NCI-H1694 treated with DMSO at 0.1 percent for 48 hours (cell line): Measurements from ENCODE around the gene CFL1.
A peak's percentile ranks its signal among the peaks of the same experiment; 100 is the strongest.
"Not testable (repeated sequence)": the region's sequence is repeated elsewhere in the genome, so short reads cannot be mapped to it uniquely, and the experiment has no call there.

Source experiments
- DNase-seq: peaks from one replicate; lab custom pipeline; 2025; lab: John Stamatoyannopoulos, UW

Gene CFL1

DNA sequence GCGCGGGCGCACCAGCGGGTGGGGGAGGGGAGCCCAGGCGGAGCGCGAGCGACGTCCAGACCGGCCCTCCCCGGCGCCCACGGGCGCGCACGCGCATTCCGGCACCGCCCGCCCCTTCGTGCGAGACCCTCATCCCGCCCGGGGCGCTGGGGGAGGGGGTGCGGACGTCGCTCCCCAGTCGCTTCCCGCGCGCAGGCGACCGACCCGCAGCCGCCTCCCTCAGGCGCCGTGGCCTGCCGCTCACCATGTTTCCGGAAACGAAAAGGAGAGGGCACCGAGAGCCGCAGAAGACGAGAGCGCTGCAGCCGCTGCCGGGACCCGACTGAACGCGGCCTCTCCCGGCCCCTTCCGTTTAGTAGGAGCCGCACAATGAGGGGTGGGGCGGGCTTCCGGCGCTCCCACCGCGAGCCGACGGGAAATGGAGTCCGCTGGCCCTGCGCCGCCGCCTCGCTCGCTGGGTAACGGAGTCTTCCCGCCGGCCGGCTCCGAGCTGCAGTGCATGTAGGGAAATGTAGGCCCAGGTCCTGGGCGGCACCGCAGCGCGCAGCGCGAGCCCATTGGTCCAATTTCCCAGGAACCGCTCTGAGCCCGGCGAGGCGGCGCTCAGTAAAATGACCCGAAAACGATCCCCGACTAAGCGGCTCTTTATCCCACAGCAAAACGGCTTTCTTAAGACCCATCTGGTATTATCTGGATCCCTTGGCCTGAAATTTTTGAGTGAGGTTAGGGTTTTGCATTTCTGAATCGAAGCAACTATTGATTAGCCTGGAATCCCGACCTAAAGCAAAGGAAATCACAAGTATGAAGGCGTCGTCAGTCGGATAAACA, at the start of gene CFL1:
TSS of gene CFL1 (minus strand) at position 328 of the 828 bp plus-strand sequence. CDS start at position 247, 81 bp downstream.
- peak; percentile 91 for DNase-seq

GRCh38 chr11:65906602-65907001, 48.6 kb upstream of the CFL1 start:
- no peak for DNase-seq

DNA sequence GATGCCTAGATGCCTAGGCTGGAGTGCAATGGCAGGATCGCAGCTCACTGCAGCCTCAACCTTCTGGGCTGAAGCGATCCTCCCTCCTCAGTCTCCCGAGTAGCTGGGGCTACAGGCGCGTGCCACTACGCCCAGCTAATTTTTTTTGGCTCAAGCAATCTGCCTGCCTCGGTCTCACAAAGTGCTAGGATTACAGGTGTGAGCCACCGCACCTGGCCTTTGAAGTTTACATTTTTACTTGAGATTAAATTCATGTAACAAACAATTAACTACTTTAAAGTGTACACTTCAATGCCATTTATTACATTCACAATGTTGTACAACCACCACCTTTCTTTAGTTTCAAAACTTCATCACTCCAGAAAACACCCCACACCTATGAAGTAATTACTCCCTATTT, 45.7 kb upstream of the CFL1 start:
- no peak for DNase-seq

DNA sequence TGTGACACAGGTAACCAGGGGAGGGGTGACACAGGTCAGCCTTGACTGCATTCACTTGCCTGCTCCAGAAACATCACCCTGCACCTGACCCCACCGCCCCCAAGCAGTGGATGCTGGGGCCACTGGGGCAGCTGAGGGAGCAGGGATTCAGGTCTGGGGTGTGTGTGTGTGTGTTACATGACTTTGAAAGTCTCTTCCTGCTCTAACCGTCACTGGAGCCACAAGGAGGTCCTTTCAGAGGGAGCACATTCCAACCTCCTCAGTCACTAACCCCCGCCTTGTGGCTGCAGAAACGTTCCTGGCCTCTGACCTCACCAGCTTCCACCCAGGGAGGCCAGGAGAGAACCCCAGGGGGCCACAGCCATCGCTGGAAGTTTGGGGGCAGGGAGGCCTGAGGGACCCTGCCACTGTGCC, 45.1 kb upstream of the CFL1 start:
- DNase-seq: no peak

- DNase-seq: no peak
These were observed 42.9 kb upstream of the CFL1 start for GRCh38 chr11:65900899-65901180.

DNA sequence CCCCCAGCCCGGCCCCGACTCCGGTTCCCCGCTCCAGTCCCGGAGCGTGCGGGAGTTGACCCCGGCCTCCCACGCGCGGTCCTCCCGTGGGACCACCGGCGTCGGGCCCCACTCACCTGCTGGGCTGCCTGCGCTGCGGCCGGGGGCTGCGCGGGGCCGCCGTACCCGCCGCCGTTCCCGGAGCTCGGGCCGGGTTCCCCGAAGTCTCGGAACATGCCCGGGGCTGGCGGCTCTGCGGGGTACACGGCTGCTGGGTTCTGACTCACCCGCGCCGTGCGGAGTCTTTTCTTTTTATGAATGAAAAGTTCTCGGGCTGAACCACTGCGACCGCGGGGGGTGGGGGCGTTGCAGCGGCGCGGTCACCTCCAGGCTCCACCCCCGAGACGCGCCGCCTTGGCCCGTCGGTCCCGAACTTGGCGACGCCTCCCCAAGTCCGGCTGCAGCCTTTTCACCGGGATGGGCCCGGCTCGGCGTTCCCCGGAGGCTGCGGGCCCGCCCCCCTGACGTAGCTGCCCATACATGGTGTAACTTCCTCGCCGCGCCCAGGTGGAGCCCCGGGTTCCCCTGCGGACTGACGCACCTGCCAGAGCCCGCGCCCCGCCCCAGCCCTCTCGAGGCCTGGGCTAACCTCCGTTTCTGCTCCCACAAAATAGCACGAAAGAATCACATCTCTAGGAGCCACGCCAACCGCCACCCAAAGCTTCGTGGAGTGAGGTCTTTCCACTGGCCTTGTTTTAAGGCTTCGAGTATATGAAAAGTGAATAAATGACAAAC, 42.3 kb upstream of the CFL1 start, which contains the start of gene FOSL1:
TSS of gene FOSL1 (minus strand) at position 264 of the 774 bp plus-strand sequence. CDS start at position 215, 49 bp downstream.
- no peak for DNase-seq

GRCh38 chr11:65899356-65900124, 41.6 kb upstream of the CFL1 start:
- DNase-seq: no peak

DNA sequence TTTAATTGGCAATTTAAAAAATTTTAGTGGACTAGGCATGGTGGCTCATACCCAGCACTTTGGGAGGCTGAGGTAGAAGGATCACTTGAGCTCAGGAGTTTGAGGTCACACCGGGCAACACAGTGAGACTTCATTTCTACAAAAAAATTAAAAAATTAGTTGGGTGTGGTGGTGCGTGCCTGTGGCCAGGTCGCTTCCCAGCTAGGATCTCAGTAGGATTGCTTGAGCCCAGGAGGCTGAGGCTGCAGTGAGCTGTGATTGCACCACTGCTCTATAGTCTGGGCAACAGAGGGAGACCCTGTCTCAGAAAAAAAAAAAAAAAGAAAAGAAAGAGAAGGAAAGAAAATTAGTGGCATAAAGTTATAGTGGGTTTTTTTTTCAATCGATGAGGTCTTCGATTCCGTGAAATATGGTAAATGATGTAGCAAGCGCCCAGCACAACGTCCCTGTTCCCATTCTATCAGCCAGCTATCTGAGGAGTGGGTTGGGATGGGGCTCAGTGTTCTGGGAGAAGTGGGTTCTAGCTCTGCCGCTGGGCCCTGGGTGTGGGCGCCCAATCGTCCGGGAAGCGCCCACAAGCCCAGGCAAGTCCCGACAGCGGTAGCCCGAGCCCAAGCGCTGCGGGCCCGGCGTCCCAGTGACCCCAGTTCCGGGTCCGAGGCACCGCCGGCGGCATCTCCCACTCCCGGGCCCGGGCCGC, 40.8 kb upstream of the CFL1 start:
- DNase-seq: no peak

- no peak for DNase-seq
These were observed 39.1 kb upstream of the CFL1 start for GRCh38 chr11:65897020-65897471.

DNA sequence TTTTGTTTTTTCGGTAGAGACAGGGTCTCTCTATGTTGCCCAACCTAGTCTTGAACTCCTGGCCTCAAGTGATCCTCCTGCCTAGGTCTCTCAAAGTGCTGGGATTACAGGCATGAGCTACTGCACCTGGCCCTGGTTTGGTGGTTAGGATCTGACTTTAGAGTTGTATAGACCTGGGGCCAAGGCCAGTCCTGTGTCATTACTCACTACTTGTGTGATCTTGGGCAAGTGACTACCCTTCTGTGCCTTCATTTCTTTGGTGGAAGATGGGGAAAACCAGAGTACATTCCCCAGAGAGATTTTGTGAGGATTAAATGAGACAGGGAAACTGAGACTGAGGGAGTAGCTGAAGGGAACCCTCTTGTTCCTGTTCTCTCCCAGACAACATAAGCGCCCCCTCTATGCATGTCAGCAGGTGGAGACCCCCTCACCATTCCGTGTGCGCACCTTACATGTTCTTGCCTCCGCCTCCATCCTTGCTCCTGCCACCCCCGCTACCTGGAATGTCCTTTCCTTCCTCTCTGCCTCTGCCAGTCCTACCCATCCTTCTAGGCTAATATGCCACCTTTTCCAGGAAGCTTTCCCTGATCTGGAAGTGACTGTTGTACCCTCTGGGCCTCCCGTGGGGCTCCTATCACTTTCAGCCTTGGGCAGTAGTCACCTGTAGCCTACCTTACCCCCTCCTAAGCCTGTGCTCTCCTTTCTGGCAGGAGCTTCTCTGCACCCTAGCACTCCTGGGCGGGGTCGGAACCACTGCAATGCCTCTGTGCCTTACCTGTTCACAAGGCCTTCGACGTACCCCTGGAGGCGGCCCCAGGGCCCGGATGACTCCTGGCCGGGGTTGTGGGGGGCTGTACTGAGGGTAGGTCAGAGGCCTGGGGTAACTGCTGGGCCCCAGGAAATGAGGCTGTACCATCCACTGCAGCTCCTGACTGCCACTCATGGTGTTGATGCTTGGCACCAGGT, 38.3 kb upstream of the CFL1 start:
- DNase-seq: no peak

DNA sequence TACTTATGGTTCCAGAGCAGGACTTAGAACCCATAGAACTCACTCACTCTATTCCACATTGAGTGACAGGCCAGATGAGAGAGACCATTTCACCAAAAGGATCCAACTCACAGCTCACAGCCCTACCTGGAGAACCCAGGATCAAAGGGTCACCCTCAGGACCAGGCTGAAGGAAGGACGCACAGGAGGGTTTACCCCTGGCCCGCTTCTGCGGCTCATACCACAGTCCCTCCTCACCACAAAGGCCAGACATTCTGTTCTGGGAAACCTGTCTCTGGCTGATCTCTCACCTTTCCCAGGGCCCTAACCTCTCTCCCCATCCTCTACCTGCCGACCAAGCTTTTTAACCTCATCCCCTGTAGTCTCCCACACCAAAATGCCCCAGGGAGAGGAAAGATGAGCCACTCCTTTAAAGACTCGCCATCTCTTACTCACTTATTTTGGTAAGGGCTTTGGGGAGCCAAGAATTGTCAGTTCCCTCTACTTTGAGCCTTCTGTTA, 37.6 kb upstream of the CFL1 start:
- DNase-seq: no peak

DNA sequence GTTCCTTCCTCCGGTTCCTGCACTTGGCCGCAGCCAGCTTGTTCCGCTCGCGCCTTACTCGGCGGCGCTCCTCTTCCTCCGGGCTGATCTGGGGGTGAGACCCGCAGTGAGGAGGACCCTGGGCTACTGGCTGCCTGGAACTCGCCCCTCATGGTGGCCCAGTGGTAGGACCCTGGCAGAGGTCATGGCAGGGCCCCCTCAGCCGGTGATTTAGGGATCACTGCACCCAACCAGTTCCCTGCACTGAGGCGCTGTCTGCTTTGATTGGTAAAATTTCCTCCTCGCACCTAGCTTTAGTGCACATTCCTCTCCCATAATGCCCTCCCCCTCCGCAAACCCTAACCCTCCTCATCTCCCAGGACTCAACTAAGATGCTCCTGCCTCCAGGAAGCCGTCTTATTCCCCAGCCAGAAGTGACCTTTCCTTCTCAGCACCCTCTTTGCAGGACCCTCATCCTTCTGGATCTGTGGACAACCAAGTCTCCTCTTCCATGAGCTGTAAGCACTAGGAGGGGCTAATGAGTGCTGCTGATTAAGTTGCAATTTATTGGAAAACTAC, 36.1 kb upstream of the CFL1 start:
- DNase-seq: no peak

GRCh38 chr11:65892661-65893317, 34.8 kb upstream of the CFL1 start:
- no peak for DNase-seq

- not testable (repeated sequence) for DNase-seq
These were observed 34.2 kb upstream of the CFL1 start for GRCh38 chr11:65892137-65892540.

GRCh38 chr11:65891219-65892136, 33.5 kb upstream of the CFL1 start:
- no peak for DNase-seq

GRCh38 chr11:65890324-65891218, 32.6 kb upstream of the CFL1 start, which contains the start of gene CCDC85B:
Gene CCDC85B (plus strand): TSS chr11:65890673. CDS start chr11:65890784, 111 bp downstream.
- DNase-seq: peak; percentile 86

DNA sequence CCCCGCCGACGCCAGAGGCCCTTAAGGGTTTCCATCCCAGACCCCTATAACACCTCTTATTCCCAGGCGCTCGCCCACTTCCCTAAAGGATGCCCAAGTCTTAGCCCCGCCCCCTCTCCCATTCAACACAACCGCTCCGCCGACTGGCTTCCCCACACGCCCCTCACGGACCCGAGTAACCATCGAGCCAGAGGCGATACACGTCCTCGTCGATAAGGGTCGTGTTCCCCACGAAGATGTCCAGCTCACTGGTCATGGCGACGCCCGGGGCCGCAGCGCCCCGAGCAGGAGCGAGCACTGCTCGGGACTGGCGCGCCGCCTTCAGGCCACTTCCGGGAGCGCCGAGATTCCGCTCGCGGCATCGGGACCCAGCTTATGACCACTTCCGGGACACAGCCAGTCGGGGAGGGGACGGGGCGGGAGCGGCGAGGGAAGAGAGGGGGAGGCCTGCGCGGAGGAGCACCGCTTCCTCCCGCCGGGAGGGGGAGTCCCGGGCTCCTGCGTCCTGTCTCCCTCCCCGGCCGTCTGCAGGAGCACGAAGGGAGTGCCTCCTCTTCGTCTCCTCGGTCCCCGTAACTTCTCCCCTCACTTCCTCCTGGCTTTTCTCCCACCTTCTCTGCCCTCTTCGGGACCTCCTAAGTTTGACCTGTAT, 30.3 kb upstream of the CFL1 start, which contains the start of gene FIBP:
TSS of gene FIBP (minus strand) at position 309 of the 652 bp plus-strand sequence. CDS start at position 256, 53 bp downstream.
- DNase-seq: peak; percentile 88
